Common myeloid progenitor, CD34-positive (primary cell): ENCODE measurements around the gene ATP6V0E1.

Experiments
- CTCF ChIA-PET: fragments of 350-600 bp; sonication (Branson Sonifier 250); formaldehyde crosslinking; loops from one replicate; lab custom pipeline; 2021; ENCODE audit warnings: antibody characterized with exemption; lab: Charles Lee
- POLR2A ChIA-PET: fragments of 350-600 bp; sonication (Branson Sonifier 250); formaldehyde crosslinking; loops from one replicate; lab custom pipeline; 2021; ENCODE audit warnings: antibody characterized with exemption; lab: Charles Lee
- DNase-seq, 3 donors: peaks; one replicate each; pipeline versions ENCODE4 v3.0.0 to v3.0.0-alpha.2; 2013
- H3K27ac ChIP-seq, 2 experiments: 1 replicate in 1 of 2; 2 replicates in 1 of 2; pipeline ENCODE4 v1.7.0; 2013; ENCODE audit warnings: inconsistent platforms in 2 of 2, low read length in 2 of 2, mild to moderate bottlenecking in 2 of 2, low read depth in 1 of 2, moderate library complexity in 1 of 2; ENCODE audit not compliant: severe bottlenecking in 2 of 2, insufficient read depth in 1 of 2, poor library complexity in 1 of 2
- H3K27me3 ChIP-seq, 5 experiments: replicated peaks in 2 of 5; 1 replicate in 3 of 5; 2 replicates in 2 of 5; pipeline versions ENCODE4 v1.6.1 to v1.7.0; 2013; ENCODE audit warnings: low read length in 4 of 5, mild to moderate bottlenecking in 2 of 5, moderate library complexity in 2 of 5, inconsistent platforms in 1 of 5; ENCODE audit not compliant: insufficient read depth in 5 of 5, control insufficient read depth in 4 of 5
- H3K36me3 ChIP-seq, 4 experiments: 1 replicate in 2 of 4; 2 replicates in 2 of 4; pipeline versions ENCODE4 v1.6.1 to v1.7.0; 2013; ENCODE audit warnings: low read length in 3 of 4, control low read depth in 1 of 4, mild to moderate bottlenecking in 1 of 4; ENCODE audit not compliant: control insufficient read depth in 4 of 4, insufficient read depth in 4 of 4
- H3K4me1 ChIP-seq, 4 experiments: 1 replicate in 3 of 4; 2 replicates in 1 of 4; pipeline versions ENCODE4 v1.6.1 to v1.7.1; 2013; ENCODE audit warnings: low read length in 3 of 4, mild to moderate bottlenecking in 3 of 4, control low read depth in 1 of 4, inconsistent platforms in 1 of 4, moderate library complexity in 1 of 4; ENCODE audit not compliant: control insufficient read depth in 4 of 4, insufficient read depth in 4 of 4; ENCODE audit errors: control extremely low read depth in 1 of 4
- H3K4me3 ChIP-seq, 7 experiments: 1 replicate in 4 of 7; 2 replicates in 3 of 7; pipeline versions ENCODE4 v1.5.1 to v1.7.0; 2013; ENCODE audit warnings: mild to moderate bottlenecking in 7 of 7, low read length in 6 of 7, moderate library complexity in 6 of 7, inconsistent platforms in 2 of 7, low read depth in 2 of 7, control low read depth in 1 of 7; ENCODE audit not compliant: insufficient read depth in 4 of 7, control insufficient read depth in 1 of 7; ENCODE audit errors: extremely low read depth in 1 of 7
- H3K9me3 ChIP-seq, 5 experiments: 1 replicate in 4 of 5; 2 replicates in 1 of 5; pipeline versions ENCODE4 v1.6.1 to v1.7.1; 2013; ENCODE audit warnings: low read length in 4 of 5, mild to moderate bottlenecking in 2 of 5, inconsistent platforms in 1 of 5, low read depth in 1 of 5, moderate library complexity in 1 of 5; ENCODE audit not compliant: control insufficient read depth in 4 of 5, insufficient read depth in 2 of 5; ENCODE audit errors: control extremely low read depth in 1 of 5
- WGBS: methylation state at CpG from one replicate; pipeline ENCODE4 v1.1.5; 2013; ENCODE audit not compliant: insufficient coverage; 5-methylcytosine and 5-hydroxymethylcytosine counted together

The ATP6V0E1 gene

GRCh38 chr5:172946146-172946545 lies 37.4 kb upstream of the ATP6V0E1 start:
- Histone ChIP-seq H3K27ac (no peak overlapping the region), H3K4me1 (peaks cover 0 to 17% (median 12%) of the 10 kb centered on the region in 4 experiments), H3K27me3 (no peaks in the 10 kb centered on the region), H3K9me3 (no peaks in the 10 kb centered on the region), H3K4me3 (no peak overlapping the region), H3K36me3 (peaks cover 13 to 87% (median 58%) of the 10 kb centered on the region in 4 experiments)
- ChIA-PET CTCF (interaction anchor here (1.2 to 4.4 kb wide), 3 partner anchors 14 to 239 kb away, joined by 3 to 31 read pairs (median 3); no protein-coding TSS in a partner anchor), POLR2A (no interaction called here)
- DNase-seq = no peak
- 95% methylated on average over 6 of the region's 7 CpGs for WGBS

DNA sequence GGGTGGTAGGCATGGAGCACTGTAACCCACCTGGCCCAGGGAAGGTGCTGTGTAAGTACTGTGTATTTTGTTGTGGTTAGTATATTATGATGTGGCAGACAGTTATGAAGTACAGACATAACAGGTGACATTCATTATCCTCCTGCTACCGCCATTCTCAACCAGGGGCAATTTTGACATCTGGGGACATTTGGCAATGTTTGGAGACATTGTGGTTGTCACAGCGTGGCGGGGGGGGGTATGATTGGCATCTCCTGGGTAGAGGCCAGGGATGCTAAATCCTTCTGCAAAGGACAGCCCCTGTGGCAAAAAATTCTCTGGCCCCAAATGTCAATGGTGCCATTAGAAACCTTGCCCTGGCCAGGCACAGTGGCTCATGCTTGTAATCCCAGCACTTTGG lies 34.1 kb upstream of the ATP6V0E1 start:
- 94% methylated on average over 2 of the region's 3 CpGs for WGBS

DNA sequence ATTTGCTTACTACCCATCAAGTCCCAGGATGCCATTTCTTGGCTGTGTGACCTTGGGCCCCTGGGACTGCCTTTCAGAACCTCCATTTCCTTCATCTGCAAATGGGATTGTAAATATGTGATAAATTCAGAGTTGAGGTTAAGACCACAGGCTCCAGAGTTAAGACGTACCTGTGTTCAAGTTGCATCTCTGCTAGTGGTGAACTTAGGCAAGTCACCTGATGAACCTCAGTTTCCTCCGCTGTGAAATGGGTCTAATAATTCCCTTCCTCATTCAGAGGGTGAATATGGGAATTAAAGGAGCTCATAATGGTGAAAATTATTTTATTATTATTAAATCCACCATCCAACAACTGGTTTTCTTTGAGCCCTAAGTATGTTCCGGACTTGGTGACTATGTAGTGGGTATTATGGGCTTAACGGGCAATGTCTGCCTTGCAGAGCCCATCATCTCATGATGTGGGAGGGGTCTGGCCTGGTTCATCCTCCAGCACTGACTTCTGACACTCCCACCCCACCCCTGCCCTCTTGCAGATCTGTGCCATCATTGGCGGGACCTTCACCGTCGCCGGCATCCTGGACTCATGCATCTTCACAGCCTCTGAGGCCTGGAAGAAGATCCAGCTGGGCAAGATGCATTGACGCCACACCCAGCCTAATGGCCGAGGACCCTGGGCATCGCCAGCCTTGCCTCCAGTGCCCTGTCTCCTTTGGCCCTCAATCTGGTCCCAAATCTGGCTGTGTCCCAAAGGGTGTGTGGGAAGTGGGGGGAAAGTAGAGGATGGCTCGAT lies 33.2 kb upstream of the ATP6V0E1 start:
- Histone ChIP-seq H3K4me3 (no peak overlapping the region), H3K36me3 (peaks cover 18 to 65% (median 41%) of the 10 kb centered on the region in 4 experiments), H3K9me3 (no peaks in the 10 kb centered on the region), H3K27me3 (no peaks in the 10 kb centered on the region), H3K27ac (no peak overlapping the region), H3K4me1 (peaks cover 0 to under 1% (median under 1%) of the 10 kb centered on the region in 4 experiments)
- CTCF ChIA-PET = interaction anchor here (0.6 to 2.4 kb wide), 3 partner anchors 17 to 243 kb away, joined by 3 to 7 read pairs (median 3); no protein-coding TSS in a partner anchor
- DNase-seq = no peak
- POLR2A ChIA-PET = no interaction called here
- WGBS = 100% methylated on average over 7 of the region's 12 CpGs

More for the DNA sequence above, 34.1 kb upstream of the ATP6V0E1 start:
- Histone ChIP-seq H3K27ac (no peak overlapping the region), H3K36me3 (peaks cover 18 to 74% (median 47%) of the 10 kb centered on the region in 4 experiments), H3K27me3 (no peaks in the 10 kb centered on the region), H3K9me3 (no peaks in the 10 kb centered on the region), H3K4me1 (no peaks in the 10 kb centered on the region), H3K4me3 (no peak overlapping the region)
- POLR2A ChIA-PET = no interaction called here
- DNase-seq = no peak
- CTCF ChIA-PET = interaction anchor here (2.4 kb wide), 1 partner anchor 16 kb away, joined by 7 read pairs; no protein-coding TSS in a partner anchor

- WGBS = 83% methylated on average over 11 of the region's 11 CpGs
- H3K4me1 ChIP-seq = peaks cover 0 to 3% (median 1%) of the 10 kb centered on the region in 4 experiments
- CTCF ChIA-PET = interaction anchor here (0.6 to 2.4 kb wide), 4 partner anchors 12 to 239 kb away, joined by 3 to 8 read pairs (median 5); no protein-coding TSS in a partner anchor
- POLR2A ChIA-PET = no interaction called here
- no peaks in the 10 kb centered on the region for H3K9me3 ChIP-seq
- H3K4me3 ChIP-seq = no peak overlapping the region
- no peaks in the 10 kb centered on the region for H3K27me3 ChIP-seq
- no peak overlapping the region for H3K27ac ChIP-seq
- H3K36me3 ChIP-seq = peaks cover 18 to 54% (median 32%) of the 10 kb centered on the region in 4 experiments
- no peak for DNase-seq
These were observed 32.1 kb upstream of the ATP6V0E1 start for GRCh38 chr5:172951371-172952033.

DNA sequence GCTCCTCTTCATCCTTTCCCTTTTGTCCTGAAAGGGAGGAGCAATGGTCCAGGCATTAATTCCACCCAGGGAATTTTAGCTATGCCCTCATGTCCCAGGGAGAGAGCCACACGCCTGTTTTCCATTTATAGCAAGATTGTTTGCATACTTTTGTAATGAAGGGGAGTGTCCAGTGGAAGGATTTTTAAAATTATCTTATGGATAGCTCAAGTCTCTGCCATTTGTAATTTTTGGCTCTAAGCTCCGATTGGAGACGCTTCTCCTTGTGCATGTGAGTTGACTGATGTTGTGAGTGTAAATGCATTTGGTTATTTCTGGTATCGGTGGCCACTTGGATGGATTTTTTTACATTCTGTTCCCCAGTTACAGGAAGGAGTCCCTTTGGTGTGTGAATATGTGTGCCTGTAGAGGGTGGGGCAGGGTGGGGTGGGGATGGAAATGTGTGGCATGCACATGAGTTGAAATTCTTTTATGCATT lies 31.5 kb upstream of the ATP6V0E1 start:
- H3K4me3 ChIP-seq = no peak overlapping the region
- WGBS = 100% methylated on average over 2 of the region's 4 CpGs
- ChIA-PET CTCF (interaction anchor here (0.6 to 1.6 kb wide), 3 partner anchors 12 to 240 kb away, joined by 3 to 8 read pairs (median 3); no protein-coding TSS in a partner anchor), POLR2A (no interaction called here)
- H3K4me1 ChIP-seq = peaks cover 0 to 5% (median 3%) of the 10 kb centered on the region in 4 experiments
- no peaks in the 10 kb centered on the region for H3K27me3 ChIP-seq
- H3K36me3 ChIP-seq = peaks cover 18 to 49% (median 29%) of the 10 kb centered on the region in 4 experiments
- H3K9me3 ChIP-seq = no peaks in the 10 kb centered on the region
- DNase-seq = no peak
- H3K27ac ChIP-seq = no peak overlapping the region

GRCh38 chr5:172953776-172954675 lies 29.5 kb upstream of the ATP6V0E1 start:
- ChIA-PET CTCF (interaction anchor here (0.7 to 1.5 kb wide), 6 partner anchors 10 to 247 kb away, joined by 3 read pairs; no protein-coding TSS in a partner anchor), POLR2A (no interaction called here)

More at GRCh38 chr5:172953776-172954675, 29.5 kb upstream of the ATP6V0E1 start:
- Histone ChIP-seq H3K27me3 (no peaks in the 10 kb centered on the region), H3K4me1 (peaks cover 3 to 18% (median 11%) of the 10 kb centered on the region in 4 experiments), H3K9me3 (no peaks in the 10 kb centered on the region), H3K27ac (no peak overlapping the region), H3K4me3 (no peak overlapping the region), H3K36me3 (peaks cover 10 to 30% (median 19%) of the 10 kb centered on the region in 4 experiments)
- 81% methylated on average over 10 of the region's 15 CpGs for WGBS
- peak in 1 of 3 donors; percentile 16 for DNase-seq
